ENCODE measurements around the gene LIMCH1.

The LIMCH1 gene

DNA sequence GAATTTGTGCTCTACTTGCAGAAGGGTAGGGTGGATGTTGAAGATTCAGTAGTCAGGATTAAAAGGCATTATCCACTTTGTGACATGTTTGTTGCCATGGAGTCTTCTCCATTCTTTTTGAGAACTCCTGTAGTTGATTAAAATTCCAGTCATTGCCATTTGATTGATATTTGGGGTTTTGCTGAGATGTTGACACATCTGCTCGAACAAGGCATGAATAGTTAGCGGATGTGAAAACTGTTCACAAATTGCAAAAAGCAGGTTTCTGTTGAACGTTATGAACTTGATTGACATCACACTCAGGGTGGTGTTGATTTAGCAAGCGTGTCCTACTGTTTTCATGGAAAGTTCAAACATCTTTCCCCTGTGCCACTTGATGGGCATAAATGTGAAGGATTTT is 16.9 kb downstream of the LIMCH1 start:
- H3K4me3 ChIP-seq, result no peak overlapping the region
- no peak for TF ChIP-seq Cebpa-rat (IDR thresholded peaks at IDR 0.05)
- H3K27me3 ChIP-seq, result no peaks in the 10 kb centered on the region
- H4K20me1 ChIP-seq, result no peaks in the 10 kb centered on the region
- H3K9ac ChIP-seq, result no peak overlapping the region
- 0 out of 2 replicates have a peak, but pooled peaks cover 4% of the 10 kb centered on the region for H3K4me1 ChIP-seq
- H3K4me2 ChIP-seq, result no peak overlapping the region
- H3K27ac ChIP-seq, result no peak overlapping the region
- H3K36me3 ChIP-seq, result no peaks in the 10 kb centered on the region
- H3K9me3 ChIP-seq, result no peaks in the 10 kb centered on the region

DNA sequence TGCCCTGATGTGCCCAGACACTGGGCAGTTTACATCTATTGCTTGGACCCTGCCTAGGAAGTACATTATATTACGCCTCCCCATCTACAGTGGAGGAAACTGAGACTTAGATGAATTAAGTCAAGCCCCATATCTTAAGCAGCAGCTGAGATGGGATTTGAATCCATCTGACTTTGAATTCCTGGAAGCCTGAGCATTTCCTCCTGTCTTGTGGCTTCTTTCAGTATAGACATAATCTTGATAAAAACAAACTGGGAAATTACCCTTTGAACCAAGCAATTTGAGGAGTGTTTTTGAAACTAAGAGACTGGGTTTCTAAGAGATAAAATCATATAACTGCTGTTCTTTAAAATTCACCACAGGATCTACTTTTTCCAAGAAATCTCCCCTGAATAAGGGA is 18.6 kb downstream of the LIMCH1 start:
- H3K4me3 ChIP-seq, result no peak overlapping the region
- H3K27me3 ChIP-seq, result no peaks in the 10 kb centered on the region
- H3K27ac ChIP-seq, result no peak overlapping the region
- no peaks in the 10 kb centered on the region for H4K20me1 ChIP-seq
- no peaks in the 10 kb centered on the region for H3K36me3 ChIP-seq
- H3K9me3 ChIP-seq, result no peaks in the 10 kb centered on the region
- H3K4me2 ChIP-seq, result no peak overlapping the region
- no peaks in the 10 kb centered on the region for H3K4me1 ChIP-seq
- no peak for TF ChIP-seq Cebpa-rat (IDR thresholded peaks at IDR 0.05)
- H3K9ac ChIP-seq, result no peak overlapping the region

GRCh38 chr4:41559940-41560516 is 22.1 kb downstream of the LIMCH1 start:
- H3K36me3 ChIP-seq, result no peaks in the 10 kb centered on the region
- H3K27me3 ChIP-seq, result no peaks in the 10 kb centered on the region
- no peaks in the 10 kb centered on the region for H3K4me1 ChIP-seq
- TF ChIP-seq Cebpa-rat (IDR thresholded peaks at IDR 0.05), result no peak
- H4K20me1 ChIP-seq, result no peaks in the 10 kb centered on the region
- H3K27ac ChIP-seq, result no peak overlapping the region
- no peak overlapping the region for H3K4me3 ChIP-seq
- H3K9ac ChIP-seq, result no peak overlapping the region
- no peak overlapping the region for H3K4me2 ChIP-seq
- H3K9me3 ChIP-seq, result no peaks in the 10 kb centered on the region

DNA sequence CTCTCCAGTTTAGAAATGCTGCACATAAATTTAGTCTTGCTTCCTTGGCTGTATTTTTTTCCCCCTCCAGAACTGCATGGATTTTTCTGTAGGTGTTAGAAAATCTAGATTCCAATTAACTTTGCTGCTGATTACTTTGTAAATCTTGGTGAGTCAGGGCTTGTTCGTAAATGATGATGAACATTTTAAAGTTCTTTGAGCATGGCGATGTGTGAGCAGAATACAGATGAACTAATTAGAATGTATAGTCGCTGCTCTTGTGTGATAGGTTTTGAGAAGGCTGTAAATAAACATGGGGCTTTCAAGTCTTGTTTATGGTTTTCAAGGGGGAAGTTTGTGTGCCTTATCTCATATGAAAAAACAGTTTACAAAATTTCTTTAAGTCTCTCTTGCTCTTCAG is 23.3 kb downstream of the LIMCH1 start:
- no peak overlapping the region for H3K27ac ChIP-seq
- H3K9ac ChIP-seq, result no peak overlapping the region
- no peaks in the 10 kb centered on the region for H3K9me3 ChIP-seq
- no peak overlapping the region for H3K4me3 ChIP-seq
- no peaks in the 10 kb centered on the region for H3K4me1 ChIP-seq
- H4K20me1 ChIP-seq, result no peaks in the 10 kb centered on the region
- no peaks in the 10 kb centered on the region for H3K27me3 ChIP-seq
- H3K36me3 ChIP-seq, result no peaks in the 10 kb centered on the region
- no peak for TF ChIP-seq Cebpa-rat (IDR thresholded peaks at IDR 0.05)
- H3K4me2 ChIP-seq, result no peak overlapping the region

DNA sequence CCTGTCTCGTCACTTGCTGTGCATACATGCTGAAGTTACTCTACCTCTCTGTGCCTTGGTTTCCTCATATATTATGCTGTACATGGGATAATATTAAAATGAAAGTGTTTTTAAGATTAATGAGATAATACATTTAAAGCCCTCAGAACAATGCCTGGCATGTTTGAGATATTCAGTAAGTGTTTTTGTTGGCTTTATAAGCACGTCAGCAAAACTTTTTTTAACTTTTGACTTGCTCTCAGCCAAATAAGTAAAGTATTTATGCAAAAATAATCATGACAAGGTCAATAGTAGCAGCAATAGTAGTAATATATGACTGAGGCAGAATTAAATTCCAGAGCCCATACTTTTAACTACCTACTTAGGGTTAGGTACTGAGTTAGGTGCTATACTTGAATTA is 29.2 kb downstream of the LIMCH1 start:
- Histone ChIP-seq H3K4me3 (no peak overlapping the region), H3K27ac (no peak overlapping the region), H3K4me1 (no peaks in the 10 kb centered on the region), H3K9ac (no peak overlapping the region), H3K4me2 (no peak overlapping the region), H3K36me3 (no peaks in the 10 kb centered on the region), H4K20me1 (no peaks in the 10 kb centered on the region), H3K27me3 (no peaks in the 10 kb centered on the region), H3K9me3 (no peaks in the 10 kb centered on the region)
- TF ChIP-seq Cebpa-rat (IDR thresholded peaks at IDR 0.05), result no peak

DNA sequence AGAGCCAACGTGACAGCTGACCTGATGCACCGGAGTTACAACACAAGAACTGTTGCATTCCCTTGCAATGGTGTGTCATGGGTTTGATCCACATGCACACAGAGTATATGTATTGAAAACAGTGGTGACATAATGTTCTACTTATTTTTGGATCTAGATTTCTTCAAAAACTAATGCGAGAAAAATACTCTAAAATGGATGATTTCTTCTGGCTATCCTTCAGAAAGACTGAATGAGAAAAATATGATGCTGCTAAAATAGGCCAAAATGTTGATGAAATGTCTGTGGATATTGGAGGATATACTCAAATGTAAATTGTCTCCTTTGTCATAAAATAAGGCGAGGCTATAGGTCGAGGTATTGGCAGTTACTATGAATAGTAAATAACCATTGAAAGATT is 30.4 kb downstream of the LIMCH1 start:
- Histone ChIP-seq H3K27me3 (no peaks in the 10 kb centered on the region), H4K20me1 (no peaks in the 10 kb centered on the region), H3K9me3 (no peaks in the 10 kb centered on the region), H3K4me3 (no peak overlapping the region), H3K36me3 (no peaks in the 10 kb centered on the region), H3K9ac (no peak overlapping the region), H3K4me1 (no peaks in the 10 kb centered on the region), H3K4me2 (no peak overlapping the region), H3K27ac (no peak overlapping the region)
- no peak for TF ChIP-seq Cebpa-rat (IDR thresholded peaks at IDR 0.05)

DNA sequence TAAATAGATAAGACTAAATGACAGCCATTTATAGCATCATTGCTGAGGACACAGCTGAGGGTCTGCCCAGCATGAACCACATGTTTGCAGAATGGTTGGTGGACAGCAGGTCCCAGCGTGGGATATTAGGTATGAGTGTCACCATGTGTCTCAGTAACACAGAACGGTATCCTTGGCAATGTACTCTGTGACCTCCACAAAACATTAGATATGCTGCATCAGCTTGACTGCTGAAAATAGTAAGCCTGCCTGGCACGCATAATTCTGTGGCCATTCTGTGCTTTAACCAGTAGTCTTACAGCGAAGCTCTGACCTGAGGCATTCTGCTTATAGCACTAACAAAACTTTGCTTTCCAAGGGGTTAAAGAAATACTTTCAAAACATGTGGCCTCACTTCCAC is 32.0 kb downstream of the LIMCH1 start:
- H3K4me3 ChIP-seq, result no peak overlapping the region
- no peak overlapping the region for H3K9ac ChIP-seq
- H3K36me3 ChIP-seq, result no peaks in the 10 kb centered on the region
- no peaks in the 10 kb centered on the region for H3K9me3 ChIP-seq
- H3K27me3 ChIP-seq, result no peaks in the 10 kb centered on the region
- H3K4me1 ChIP-seq, result no peaks in the 10 kb centered on the region
- H3K4me2 ChIP-seq, result no peak overlapping the region
- no peaks in the 10 kb centered on the region for H4K20me1 ChIP-seq
- no peak for TF ChIP-seq Cebpa-rat (IDR thresholded peaks at IDR 0.05)
- no peak overlapping the region for H3K27ac ChIP-seq

DNA sequence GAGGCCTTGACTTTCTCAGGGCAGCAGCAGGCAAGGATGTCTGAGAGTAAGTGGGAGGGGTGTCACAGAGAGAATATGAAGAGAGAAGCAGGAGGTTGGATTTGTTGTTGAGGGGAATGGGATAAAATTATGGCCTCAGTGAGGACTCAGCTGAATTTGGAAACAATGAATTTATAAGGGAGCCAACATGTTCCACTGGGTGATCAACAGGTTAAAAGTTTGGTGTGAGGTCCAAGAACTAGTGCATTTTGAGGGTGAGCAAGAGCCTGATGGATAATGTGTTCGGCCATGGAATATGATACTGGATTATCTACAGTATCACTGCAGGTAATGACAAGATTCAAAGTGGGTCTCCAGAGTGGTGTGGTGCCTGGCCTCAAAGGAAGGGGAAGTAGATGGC is 33.5 kb downstream of the LIMCH1 start:
- Histone ChIP-seq H3K4me1 (no peaks in the 10 kb centered on the region), H3K27ac (no peak overlapping the region), H3K4me3 (no peak overlapping the region), H4K20me1 (no peaks in the 10 kb centered on the region), H3K4me2 (no peak overlapping the region), H3K36me3 (no peaks in the 10 kb centered on the region), H3K9me3 (no peaks in the 10 kb centered on the region), H3K27me3 (no peaks in the 10 kb centered on the region), H3K9ac (no peak overlapping the region)
- TF ChIP-seq Cebpa-rat (IDR thresholded peaks at IDR 0.05), result no peak

- no peak for TF ChIP-seq Cebpa-rat (IDR thresholded peaks at IDR 0.05)
These were observed 34.6 kb downstream of the LIMCH1 start for GRCh38 chr4:41572516-41572915.

DNA sequence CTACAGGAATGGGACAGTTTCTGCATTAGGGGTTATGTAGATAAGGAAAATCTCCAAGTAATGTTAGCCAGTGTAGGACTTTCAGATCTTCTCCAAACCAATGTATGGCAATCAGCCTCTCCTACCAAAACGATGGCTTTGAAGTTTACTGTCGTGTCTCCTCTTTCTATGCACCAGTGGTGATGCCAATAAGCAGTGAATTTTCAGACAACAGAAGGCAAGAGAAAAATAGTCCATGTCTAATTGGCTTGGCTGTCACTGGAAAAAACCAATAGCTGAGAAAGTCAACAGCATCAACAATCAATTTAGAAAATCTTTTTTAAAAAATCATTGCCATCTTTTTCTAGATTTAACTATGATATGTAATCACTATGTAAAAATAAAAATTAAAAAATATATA is 35.0 kb downstream of the LIMCH1 start:
- Histone ChIP-seq H3K36me3 (no peaks in the 10 kb centered on the region), H4K20me1 (no peaks in the 10 kb centered on the region), H3K9me3 (no peaks in the 10 kb centered on the region), H3K4me2 (no peak overlapping the region), H3K27me3 (no peaks in the 10 kb centered on the region), H3K27ac (no peak overlapping the region), H3K4me1 (no peaks in the 10 kb centered on the region), H3K4me3 (no peak overlapping the region), H3K9ac (no peak overlapping the region)
- TF ChIP-seq Cebpa-rat (IDR thresholded peaks at IDR 0.05), result no peak

More at GRCh38 chr4:41572516-41572915, 34.6 kb downstream of the LIMCH1 start:
- Histone ChIP-seq H3K4me3 (no peak overlapping the region), H3K9ac (no peak overlapping the region), H3K36me3 (no peaks in the 10 kb centered on the region), H3K4me1 (no peaks in the 10 kb centered on the region), H3K27me3 (no peaks in the 10 kb centered on the region), H3K4me2 (no peak overlapping the region), H3K27ac (no peak overlapping the region), H4K20me1 (no peaks in the 10 kb centered on the region), H3K9me3 (no peaks in the 10 kb centered on the region)

DNA sequence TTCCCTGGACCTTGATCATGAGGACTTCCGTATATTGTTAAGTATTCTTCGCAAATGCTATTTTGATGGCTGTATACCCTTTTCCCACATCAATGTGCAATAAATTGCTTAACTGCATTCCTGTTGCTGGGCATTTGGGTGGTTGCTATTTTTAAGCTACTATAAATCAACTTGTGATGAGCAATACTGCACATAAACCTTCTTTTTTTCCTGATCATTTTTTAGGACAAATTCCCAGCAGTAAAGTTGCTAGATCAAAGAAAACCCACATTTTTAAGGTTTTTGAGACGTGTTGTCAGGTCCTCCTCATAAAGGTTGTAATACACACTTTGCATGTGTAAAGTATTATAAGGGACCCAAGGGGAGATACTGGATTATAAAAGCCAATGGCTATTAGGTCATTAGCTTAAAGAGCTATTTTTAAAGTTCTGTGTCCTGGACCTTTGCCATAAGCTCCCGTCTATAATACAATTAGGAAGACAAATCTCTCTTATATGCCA is 35.6 kb downstream of the LIMCH1 start:
- H3K9ac ChIP-seq, result no peak overlapping the region
- H3K4me3 ChIP-seq, result no peak overlapping the region
- no peaks in the 10 kb centered on the region for H3K4me1 ChIP-seq
- H4K20me1 ChIP-seq, result no peaks in the 10 kb centered on the region
- no peaks in the 10 kb centered on the region for H3K9me3 ChIP-seq
- no peaks in the 10 kb centered on the region for H3K27me3 ChIP-seq
- no peaks in the 10 kb centered on the region for H3K36me3 ChIP-seq
- no peak for TF ChIP-seq Cebpa-rat (IDR thresholded peaks at IDR 0.05)
- H3K4me2 ChIP-seq, result no peak overlapping the region
- no peak overlapping the region for H3K27ac ChIP-seq
